Calu3 (cell line): Measurements from ENCODE around the gene UBE2L6. TPM values are rescaled to one million over a fixed set of nuclear protein-coding genes. Genes with fewer than 3 reads are reported as not detected.

ENCODE experiments used
- BruUV-seq: library from RNA; stranded (reverse); fragments of 400-500 nt; replicated peaks from 2 replicates; lab custom pipeline; 2021; lab: Mats Ljungman, UMichigan
- CTCF ChIA-PET: fragments of 300-600 bp; sonication (Branson Sonifier 250); formaldehyde crosslinking; loops from one replicate; lab custom pipeline; 2022; ENCODE audit warnings: antibody characterized with exemption; lab: Charles Lee
- DNase-seq: peaks from one replicate; pipeline ENCODE4 v3.0.0; 2022
- H3K27ac Mint-ChIP-seq: one replicate; pipeline ENCODE4 v1.8.0; 2022; ENCODE audit warnings: mixed read lengths; ENCODE audit not compliant: unreplicated experiment
- H3K27me3 Mint-ChIP-seq: one replicate; pipeline ENCODE4 v1.8.0; 2022; ENCODE audit warnings: mixed read lengths; ENCODE audit not compliant: unreplicated experiment
- H3K36me3 Mint-ChIP-seq: one replicate; pipeline ENCODE4 v1.8.0; 2022; ENCODE audit warnings: mild to moderate bottlenecking, moderate library complexity, mixed read lengths; ENCODE audit not compliant: insufficient read depth, unreplicated experiment
- H3K4me1 Mint-ChIP-seq: one replicate; pipeline ENCODE4 v1.8.0; 2022; ENCODE audit warnings: mild to moderate bottlenecking, low read depth, mixed read lengths; ENCODE audit not compliant: unreplicated experiment
- H3K4me3 Mint-ChIP-seq: one replicate; pipeline ENCODE4 v1.8.0; 2022; ENCODE audit warnings: mild to moderate bottlenecking, low read depth, moderate library complexity, mixed read lengths; ENCODE audit not compliant: unreplicated experiment
- H3K9me3 Mint-ChIP-seq: one replicate; pipeline ENCODE4 v1.8.0; 2022; ENCODE audit warnings: low read depth, mixed read lengths; ENCODE audit not compliant: unreplicated experiment
- intact Hi-C: fragments of 100-400 bp; cut with micrococcal nuclease; formaldehyde crosslinking; loops from one replicate; pipeline ENCODE4 v1.10.0; 2022; ENCODE audit not compliant: unreplicated experiment
- total RNA-seq: library from RNA; stranded (reverse); gene quantifications from 2 replicates; pipeline ENCODE4 v1.2.3, GENCODE V29; 2022
- TF ChIP-seq, protein P1 (sequence below): fragments of 200-600 bp; IDR thresholded peaks from one replicate; pipeline ENCODE4 v1.8.0; 2022; ENCODE audit warnings: antibody characterized with exemption; ENCODE audit not compliant: unreplicated experiment

The UBE2L6 gene
- total RNA-seq, 1 experiment from 2014 or later, result 80.8 TPM

DNA sequence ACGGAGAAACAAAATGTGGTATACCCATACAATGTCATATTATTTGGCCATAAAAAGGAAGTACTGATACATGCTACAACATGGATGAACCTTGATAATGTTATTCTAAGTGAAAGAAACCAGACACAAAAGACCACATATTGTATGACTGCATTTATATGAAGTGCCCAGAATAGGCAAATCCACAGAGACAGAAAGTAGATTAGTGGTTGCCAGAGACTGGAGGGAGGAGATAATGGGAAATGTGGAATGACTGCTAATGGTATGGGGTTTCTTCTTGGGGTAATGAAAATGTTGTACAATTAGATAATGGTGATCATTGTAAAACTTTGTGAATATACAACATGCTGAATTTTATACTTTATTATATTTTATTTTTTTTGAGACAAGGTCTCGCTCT is 46.4 kb downstream of the UBE2L6 start:
- CTCF ChIA-PET, result no interaction called here
- no peak overlapping the region for H3K27ac Mint-ChIP-seq
- TF ChIP-seq, protein P1, sequence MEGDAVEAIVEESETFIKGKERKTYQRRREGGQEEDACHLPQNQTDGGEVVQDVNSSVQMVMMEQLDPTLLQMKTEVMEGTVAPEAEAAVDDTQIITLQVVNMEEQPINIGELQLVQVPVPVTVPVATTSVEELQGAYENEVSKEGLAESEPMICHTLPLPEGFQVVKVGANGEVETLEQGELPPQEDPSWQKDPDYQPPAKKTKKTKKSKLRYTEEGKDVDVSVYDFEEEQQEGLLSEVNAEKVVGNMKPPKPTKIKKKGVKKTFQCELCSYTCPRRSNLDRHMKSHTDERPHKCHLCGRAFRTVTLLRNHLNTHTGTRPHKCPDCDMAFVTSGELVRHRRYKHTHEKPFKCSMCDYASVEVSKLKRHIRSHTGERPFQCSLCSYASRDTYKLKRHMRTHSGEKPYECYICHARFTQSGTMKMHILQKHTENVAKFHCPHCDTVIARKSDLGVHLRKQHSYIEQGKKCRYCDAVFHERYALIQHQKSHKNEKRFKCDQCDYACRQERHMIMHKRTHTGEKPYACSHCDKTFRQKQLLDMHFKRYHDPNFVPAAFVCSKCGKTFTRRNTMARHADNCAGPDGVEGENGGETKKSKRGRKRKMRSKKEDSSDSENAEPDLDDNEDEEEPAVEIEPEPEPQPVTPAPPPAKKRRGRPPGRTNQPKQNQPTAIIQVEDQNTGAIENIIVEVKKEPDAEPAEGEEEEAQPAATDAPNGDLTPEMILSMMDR, result no peak
- no TSS peak for BruUV-seq
- no peaks in the 10 kb centered on the region for H3K27me3 Mint-ChIP-seq
- H3K9me3 Mint-ChIP-seq, result no peaks in the 10 kb centered on the region
- peaks cover under 1% of the 10 kb centered on the region for H3K36me3 Mint-ChIP-seq
- intact Hi-C loops, result no loop called here
- no peak for DNase-seq
- H3K4me3 Mint-ChIP-seq, result no peak overlapping the region
- H3K4me1 Mint-ChIP-seq, result no peaks in the 10 kb centered on the region

GRCh38 chr11:57516061-57516443 is 51.4 kb downstream of the UBE2L6 start:
- Mint-ChIP-seq H3K9me3 (no peaks in the 10 kb centered on the region), H3K4me3 (peak overlapping the region; percentile 85), H3K27me3 (no peaks in the 10 kb centered on the region), H3K4me1 (peaks cover 8% of the 10 kb centered on the region), H3K36me3 (peaks cover 23% of the 10 kb centered on the region), H3K27ac (peak overlapping the region; percentile 38)
- intact Hi-C loops, result no loop called here
- CTCF ChIA-PET, result interaction anchor here (1.0 to 1.6 kb wide), 4 partner anchors 14 to 59 kb away, joined by 3 to 7 read pairs (median 4); no protein-coding TSS in a partner anchor
- no peak for DNase-seq
- no TSS peak for BruUV-seq
- TF ChIP-seq, protein P1, result no peak

GRCh38 chr11:57515332-57516060 is 52.0 kb downstream of the UBE2L6 start, which contains the start of gene SLC43A1:
SLC43A1 (minus strand) TSS chr11:57515702; CDS start chr11:57514111, 1,591 bp downstream.
- H3K36me3 Mint-ChIP-seq, result peaks cover 23% of the 10 kb centered on the region
- TF ChIP-seq, protein P1, result no peak
- peaks cover 8% of the 10 kb centered on the region for H3K4me1 Mint-ChIP-seq
- no peaks in the 10 kb centered on the region for H3K9me3 Mint-ChIP-seq
- intact Hi-C loops, result no loop called here
- BruUV-seq, result no TSS peak
- H3K27ac Mint-ChIP-seq, result peak within 1 kb of the TSS; percentile 42
- H3K4me3 Mint-ChIP-seq, result peak within 1 kb of the TSS; percentile 85
- CTCF ChIA-PET, result interaction anchor here (0.5 to 2.7 kb wide), 6 partner anchors 14 to 193 kb away, joined by 3 to 16 read pairs (median 4); no protein-coding TSS in a partner anchor
- peak; percentile 49 for DNase-seq
- H3K27me3 Mint-ChIP-seq, result no peaks in the 10 kb centered on the region

DNA sequence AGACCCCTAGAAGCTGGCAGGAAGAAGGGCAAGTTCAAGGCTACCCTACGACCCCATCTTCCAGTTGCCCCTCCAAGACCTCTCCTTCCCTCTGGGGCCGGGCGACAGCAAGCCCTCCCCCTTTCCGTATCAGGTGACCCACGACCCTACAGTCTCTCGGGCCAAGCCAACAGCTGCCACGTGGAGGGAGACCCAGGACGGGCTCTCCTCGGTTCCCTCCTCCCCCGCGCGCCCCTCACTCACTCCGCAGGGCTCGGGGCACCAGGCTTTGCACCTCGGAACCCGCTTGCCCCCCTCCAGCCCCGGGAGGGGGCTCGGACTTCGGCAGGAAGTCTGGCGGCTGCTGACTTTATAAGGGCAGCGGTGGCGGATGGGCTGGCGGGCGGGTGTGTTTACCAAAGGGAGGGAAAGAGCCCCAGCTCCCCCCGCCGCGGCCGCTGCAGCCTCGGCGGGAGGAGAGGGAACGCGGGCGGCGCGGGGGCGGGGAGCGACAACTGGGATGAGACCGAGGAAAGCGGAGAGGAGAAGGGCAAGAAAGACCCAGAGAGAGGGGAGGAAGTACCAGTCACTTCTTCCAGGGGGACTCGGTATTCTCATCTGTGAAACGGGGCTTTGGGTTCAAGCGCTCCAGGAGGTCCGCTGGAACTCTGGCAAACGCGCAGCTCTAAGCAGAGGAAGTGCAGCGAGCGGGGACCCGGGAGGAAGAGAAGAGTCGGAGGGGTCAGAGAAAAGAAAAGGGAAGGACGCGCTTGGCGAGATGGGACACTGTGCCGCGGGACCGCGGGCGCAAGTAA is 52.7 kb downstream of the UBE2L6 start:
- no peaks in the 10 kb centered on the region for H3K27me3 Mint-ChIP-seq
- TF ChIP-seq, protein P1, result no peak
- DNase-seq, result peak; percentile 42
- H3K9me3 Mint-ChIP-seq, result no peaks in the 10 kb centered on the region
- H3K36me3 Mint-ChIP-seq, result peaks cover 23% of the 10 kb centered on the region
- H3K4me3 Mint-ChIP-seq, result peak overlapping the region; percentile 85
- no TSS peak for BruUV-seq
- CTCF ChIA-PET, result interaction anchor here (0.5 to 2.7 kb wide), 7 partner anchors 11 to 193 kb away, joined by 3 to 16 read pairs (median 3); no protein-coding TSS in a partner anchor
- peak overlapping the region; percentile 42 for H3K27ac Mint-ChIP-seq
- H3K4me1 Mint-ChIP-seq, result peaks cover 8% of the 10 kb centered on the region
- intact Hi-C loops, result no loop called here
